ENCODE results near the gene THOC2.

- TF ChIP-seq CTCF (IDR thresholded peaks at IDR 0.05) (no peak), POLR2A (IDR thresholded peaks at IDR 0.05) (no peak), POLR2AphosphoS5 (IDR thresholded peaks at IDR 0.05) (no peak)
Observed at GRCh38 chrX:123736333-123736921, 3.6 kb upstream of the THOC2 start.
